Muscle layer of colon (tissue), 2 donors: Measurements from ENCODE around the gene BEGAIN.

Experiments
- H3K27ac ChIP-seq: one replicate; pipeline ENCODE4 v1.7.0; 2013; ENCODE audit warnings: low read depth, mild to moderate bottlenecking, low read length, moderate library complexity
- H3K27me3 ChIP-seq, 2 donors: one replicate each; pipeline ENCODE4 v1.7.0; 2013; ENCODE audit warnings: low read length in 2 of 2, mild to moderate bottlenecking in 2 of 2; ENCODE audit not compliant: insufficient read depth in 2 of 2, control insufficient read depth in 1 of 2
- H3K36me3 ChIP-seq: one replicate; pipeline ENCODE4 v1.7.0; 2013; ENCODE audit warnings: mild to moderate bottlenecking, low read length; ENCODE audit not compliant: insufficient read depth
- H3K4me1 ChIP-seq: one replicate; pipeline ENCODE4 v1.7.0; 2013; ENCODE audit warnings: mild to moderate bottlenecking, low read length; ENCODE audit not compliant: insufficient read depth
- H3K4me3 ChIP-seq, 2 donors: one replicate each; pipeline ENCODE4 v1.7.0; 2013; ENCODE audit warnings: low read length in 2 of 2, low read depth in 1 of 2, mild to moderate bottlenecking in 1 of 2, moderate library complexity in 1 of 2
- H3K9ac ChIP-seq: one replicate; pipeline ENCODE4 v1.7.0; 2013; ENCODE audit warnings: low read length
- H3K9me3 ChIP-seq: one replicate; pipeline ENCODE4 v1.7.0; 2013; ENCODE audit warnings: mild to moderate bottlenecking, low read length
- donor health status: abdominal sarcoma.
- donor health status: Adenocarcinoma of cecum.

The BEGAIN gene

GRCh38 chr14:100540926-100541620 lies 46.1 kb downstream of the BEGAIN start:
- Histone ChIP-seq H3K27ac (no peak overlapping the region), H3K36me3 (no peaks in the 10 kb centered on the region), H3K4me1 (no peaks in the 10 kb centered on the region), H3K9me3 (no peaks in the 10 kb centered on the region), H3K4me3 (no peak overlapping the region), H3K9ac (no peak overlapping the region), H3K27me3 (no peaks in the 10 kb centered on the region)

- no peaks in the 10 kb centered on the region for H3K27me3 ChIP-seq
- no peak overlapping the region for H3K4me3 ChIP-seq
- no peak overlapping the region for H3K27ac ChIP-seq
- no peaks in the 10 kb centered on the region for H3K36me3 ChIP-seq
- H3K9ac ChIP-seq, result no peak overlapping the region
- H3K9me3 ChIP-seq, result no peaks in the 10 kb centered on the region
- no peaks in the 10 kb centered on the region for H3K4me1 ChIP-seq
Measured at GRCh38 chr14:100540141-100540925, 46.9 kb downstream of the BEGAIN start.

GRCh38 chr14:100539766-100540140 lies 47.5 kb downstream of the BEGAIN start:
- H3K4me3 ChIP-seq, result no peak overlapping the region
- H3K4me1 ChIP-seq, result no peaks in the 10 kb centered on the region
- H3K27me3 ChIP-seq, result no peaks in the 10 kb centered on the region
- H3K9me3 ChIP-seq, result no peaks in the 10 kb centered on the region
- no peak overlapping the region for H3K27ac ChIP-seq
- no peaks in the 10 kb centered on the region for H3K36me3 ChIP-seq
- no peak overlapping the region for H3K9ac ChIP-seq

GRCh38 chr14:100539003-100539660 lies 48.1 kb downstream of the BEGAIN start:
- no peak overlapping the region for H3K9ac ChIP-seq
- H3K9me3 ChIP-seq, result no peaks in the 10 kb centered on the region
- H3K36me3 ChIP-seq, result no peaks in the 10 kb centered on the region
- no peak overlapping the region for H3K27ac ChIP-seq
- H3K4me3 ChIP-seq, result no peak overlapping the region
- H3K27me3 ChIP-seq, result no peaks in the 10 kb centered on the region
- H3K4me1 ChIP-seq, result no peaks in the 10 kb centered on the region

GRCh38 chr14:100538351-100539002 lies 48.7 kb downstream of the BEGAIN start:
- no peaks in the 10 kb centered on the region for H3K27me3 ChIP-seq
- H3K27ac ChIP-seq, result no peak overlapping the region
- H3K4me1 ChIP-seq, result peaks cover 5% of the 10 kb centered on the region
- H3K4me3 ChIP-seq, result no peak overlapping the region
- H3K9ac ChIP-seq, result no peak overlapping the region
- no peaks in the 10 kb centered on the region for H3K9me3 ChIP-seq
- H3K36me3 ChIP-seq, result no peaks in the 10 kb centered on the region

GRCh38 chr14:100537446-100538350 lies 49.5 kb downstream of the BEGAIN start:
- no peak overlapping the region for H3K9ac ChIP-seq
- no peak overlapping the region for H3K4me3 ChIP-seq

GRCh38 chr14:100536721-100537445 lies 50.3 kb downstream of the BEGAIN start:
- H3K4me3 ChIP-seq, result no peak overlapping the region
- H3K36me3 ChIP-seq, result no peaks in the 10 kb centered on the region
- H3K4me1 ChIP-seq, result peaks cover 13% of the 10 kb centered on the region
- no peak overlapping the region for H3K27ac ChIP-seq
- H3K27me3 ChIP-seq, result no peaks in the 10 kb centered on the region
- no peaks in the 10 kb centered on the region for H3K9me3 ChIP-seq
- H3K9ac ChIP-seq, result no peak overlapping the region

More at GRCh38 chr14:100537446-100538350, 49.5 kb downstream of the BEGAIN start:
- H3K9me3 ChIP-seq, result no peaks in the 10 kb centered on the region
- no peaks in the 10 kb centered on the region for H3K36me3 ChIP-seq
- no peak overlapping the region for H3K27ac ChIP-seq
- H3K27me3 ChIP-seq, result no peaks in the 10 kb centered on the region
- H3K4me1 ChIP-seq, result peaks cover 13% of the 10 kb centered on the region

GRCh38 chr14:100536121-100536510 lies 51.1 kb downstream of the BEGAIN start:
- Histone ChIP-seq H3K9me3 (no peaks in the 10 kb centered on the region), H3K9ac (no peak overlapping the region), H3K36me3 (no peaks in the 10 kb centered on the region), H3K27ac (no peak overlapping the region), H3K4me3 (no peak overlapping the region), H3K4me1 (peaks cover 13% of the 10 kb centered on the region), H3K27me3 (no peaks in the 10 kb centered on the region)

- Histone ChIP-seq H3K27me3 (no peaks in the 10 kb centered on the region), H3K27ac (no peak overlapping the region), H3K9me3 (no peaks in the 10 kb centered on the region), H3K9ac (no peak overlapping the region), H3K4me3 (no peak overlapping the region), H3K36me3 (no peaks in the 10 kb centered on the region), H3K4me1 (peaks cover 13% of the 10 kb centered on the region)
Measured at GRCh38 chr14:100535287-100536120, 51.7 kb downstream of the BEGAIN start.
